Measurements from ENCODE around the gene TMEM273. TPM values are rescaled to one million over a fixed set of nuclear protein-coding genes. Genes with fewer than 3 reads are reported as not detected.
A peak's percentile ranks its signal among the peaks of the same experiment; 100 is the strongest.

TMEM273 gene
- total RNA-seq (2021; ENCODE audit: unreplicated experiment), result not detected
- polyA plus RNA-seq (2012), result not detected in 2 replicates
- Bru-seq, nascent RNA, result percentile 3 among the genes with signal in this experiment
- percentile 3 among the genes with signal in this experiment for BruChase-seq, experiment 1, labeled RNA remaining after a 6-hour chase
- percentile 5 among the genes with signal in this experiment for BruChase-seq, experiment 2, labeled RNA remaining after a 2-hour chase
- long read RNA-seq, result 0 reads

GRCh38 chr10:49187950-49188761 lies at the start of gene TMEM273:
Gene TMEM273, minus strand, starts transcription at chr10:49188391. Its CDS starts 55 bp downstream, at chr10:49188336.
- Histone ChIP-seq H3K79me2 (ENCODE audit: insufficient read depth, low read length) (no peaks in the 10 kb centered on the region), H4K20me1 (ENCODE audit: insufficient read depth) (no peaks in the 10 kb centered on the region), H2AFZ (ENCODE audit: low read depth, low read length, poor library complexity, severe bottlenecking) (no peak within 1 kb of the TSS), H3K9ac (ENCODE audit: low read length) (no peak within 1 kb of the TSS), H3K4me1 (ENCODE audit: control insufficient read depth in 1 of 2, insufficient read depth in 2 of 2, low read length in 2 of 2) (no peaks in the 10 kb centered on the region), H3K4me3 (replicated peaks in 1 of 2; ENCODE audit: low read depth in 1 of 2, low read length in 2 of 2) (no peak within 1 kb of the TSS), H3K4me2 (ENCODE audit: low read length) (no peak within 1 kb of the TSS), H3K9me2 (ENCODE audit: insufficient read depth) (no peaks in the 10 kb centered on the region), H3K27me3 (ENCODE audit: insufficient read depth, low read length) (peaks cover 10% of the 10 kb centered on the region; the same call in 1 of the 2 replicates), H3K9me3 (ENCODE audit: control insufficient read depth in 1 of 2, insufficient read depth in 1 of 2, low read depth in 1 of 2, low read length in 2 of 2) (no peaks in the 10 kb centered on the region), H3K27ac (ENCODE audit: low read depth, low read length) (no peak within 1 kb of the TSS), H3K36me3 (ENCODE audit: control insufficient read depth in 1 of 2, insufficient read depth in 2 of 2, low read length in 2 of 2) (no peaks in the 10 kb centered on the region)
- CTCF ChIA-PET, result no interaction called here
- ATAC-seq, result no peak
- no peak for TF ChIP-seq ZNF274 (IDR thresholded peaks at IDR 0.05; ENCODE audit: low read depth, low read length)
- BruUV-seq (replicated peaks), result no TSS peak
- RAD21 ChIA-PET (ENCODE audit: low non-redundant PET in 1 of 2, low total read pairs in 2 of 2, uncharacterized antibody in 2 of 2, unreplicated experiment in 2 of 2), result no interaction called here
- DNase-seq (ENCODE audit: low read depth, low spot score), result no peak
- POLR2A ChIA-PET, result no interaction called here
- intact Hi-C loops (cut with micrococcal nuclease), result no loop called here

GRCh38 chr10:49237985-49238384 lies 49.8 kb upstream of the TMEM273 start:
- no peaks in the 10 kb centered on the region for H3K79me2 ChIP-seq (ENCODE audit: insufficient read depth, low read length)

More at GRCh38 chr10:49237985-49238384, 49.8 kb upstream of the TMEM273 start:
- ChIA-PET RAD21 (ENCODE audit: low non-redundant PET in 1 of 2, low total read pairs in 2 of 2, uncharacterized antibody in 2 of 2, unreplicated experiment in 2 of 2) (no interaction called here), CTCF (no interaction called here), POLR2A (no interaction called here)
- no TSS peak for BruUV-seq (replicated peaks)
- Histone ChIP-seq H3K9ac (ENCODE audit: low read length) (no peak overlapping the region), H3K4me2 (ENCODE audit: low read length) (no peak overlapping the region), H3K27ac (ENCODE audit: low read depth, low read length) (no peak overlapping the region), H3K4me3 (replicated peaks in 1 of 2; ENCODE audit: low read depth in 1 of 2, low read length in 2 of 2) (no peak overlapping the region), H3K27me3 (ENCODE audit: insufficient read depth, low read length) (peaks cover 45% of the 10 kb centered on the region), H3K36me3 (ENCODE audit: control insufficient read depth in 1 of 2, insufficient read depth in 2 of 2, low read length in 2 of 2) (no peaks in the 10 kb centered on the region), H2AFZ (ENCODE audit: low read depth, low read length, poor library complexity, severe bottlenecking) (no peak overlapping the region), H4K20me1 (ENCODE audit: insufficient read depth) (no peaks in the 10 kb centered on the region), H3K9me2 (ENCODE audit: insufficient read depth) (no peaks in the 10 kb centered on the region), H3K9me3 (ENCODE audit: control insufficient read depth in 1 of 2, insufficient read depth in 1 of 2, low read depth in 1 of 2, low read length in 2 of 2) (no peaks in the 10 kb centered on the region), H3K4me1 (ENCODE audit: control insufficient read depth in 1 of 2, insufficient read depth in 2 of 2, low read length in 2 of 2) (no peaks in the 10 kb centered on the region)
- DNase-seq (ENCODE audit: low read depth, low spot score) (no peak), ATAC-seq (peak; percentile 40; the same call in 1 of the 2 replicates)
- intact Hi-C loops (cut with micrococcal nuclease), result no loop called here
- TF ChIP-seq ATF3 (IDR thresholded peaks at IDR 0.05), result no peak
- no peak for TF ChIP-seq POLR2A (IDR thresholded peaks at IDR 0.05; ENCODE audit: borderline replicate concordance, extremely low read depth, insufficient read depth, insufficient read length)
- no peak for TF ChIP-seq ZNF274 (IDR thresholded peaks at IDR 0.05; ENCODE audit: low read depth, low read length)
- TF ChIP-seq CTCF (IDR thresholded peaks at IDR 0.05 in 2 of 3, conservative IDR thresholded peaks at IDR 0.05 in 1 of 3; ENCODE audit: borderline replicate concordance in 1 of 3, insufficient read depth in 1 of 3, low read depth in 2 of 3, low read length in 2 of 3), result no peak
- no peak for TF ChIP-seq EGR1 (IDR thresholded peaks at IDR 0.05; ENCODE audit: low read depth)
- no peak for TF ChIP-seq FOSL1 (IDR thresholded peaks at IDR 0.05; ENCODE audit: low read depth)
